NT2/D1 (cell line): ENCODE measurements around the gene SNX17.
"Not testable (repeated sequence)": the region's sequence is repeated elsewhere in the genome, so short reads cannot be mapped to it uniquely, and the experiment has no call there.

Source experiments
- DNase-seq: peaks from one replicate; pipeline ENCODE4 v3.0.0-alpha.2; 2011; ENCODE audit warnings: low read depth, low spot score
- H3K27me3 ChIP-seq: 2 replicates; pipeline ENCODE4 v1.6.0; 2011; ENCODE audit warnings: mild to moderate bottlenecking; ENCODE audit not compliant: insufficient read length, insufficient read depth
- H3K36me3 ChIP-seq: 2 replicates; pipeline ENCODE4 v1.6.1; 2011; ENCODE audit warnings: mild to moderate bottlenecking, low read length, mixed read lengths; ENCODE audit not compliant: insufficient read depth, insufficient read length
- H3K4me1 ChIP-seq: 2 replicates; pipeline ENCODE4 v1.5.1; 2011; ENCODE audit not compliant: insufficient read depth, insufficient read length
- H3K4me3 ChIP-seq: 2 replicates; pipeline ENCODE4 v1.5.1; 2011; ENCODE audit warnings: low read depth; ENCODE audit not compliant: insufficient read length
- H3K9ac ChIP-seq: 2 replicates; pipeline ENCODE4 v1.6.0; 2011; ENCODE audit warnings: low read depth; ENCODE audit not compliant: insufficient read length
- H3K9me3 ChIP-seq: 2 replicates; pipeline ENCODE4 v1.5.1; 2011; ENCODE audit warnings: mild to moderate bottlenecking, low read length; ENCODE audit not compliant: insufficient read depth
- SUZ12 ChIP-seq: IDR thresholded peaks from 2 replicates; pipeline ENCODE4 v1.6.1; 2011; ENCODE audit not compliant: insufficient read length, insufficient read depth; ENCODE audit errors: extremely low read depth
- ZNF274 ChIP-seq: IDR thresholded peaks from 2 replicates; pipeline ENCODE4 v1.6.1; 2011; ENCODE audit warnings: mild to moderate bottlenecking, low read depth, low read length

Gene SNX17

GRCh38 chr2:27422958-27423357, 52.5 kb downstream of the SNX17 start:
- Histone ChIP-seq H3K4me3 (no peak overlapping the region), H3K9ac (no peak overlapping the region), H3K36me3 (no peaks in the 10 kb centered on the region), H3K9me3 (no peaks in the 10 kb centered on the region), H3K27me3 (no peaks in the 10 kb centered on the region), H3K4me1 (no peaks in the 10 kb centered on the region)
- no peak for TF ChIP-seq SUZ12
- TF ChIP-seq ZNF274: no peak
- no peak for DNase-seq

DNA sequence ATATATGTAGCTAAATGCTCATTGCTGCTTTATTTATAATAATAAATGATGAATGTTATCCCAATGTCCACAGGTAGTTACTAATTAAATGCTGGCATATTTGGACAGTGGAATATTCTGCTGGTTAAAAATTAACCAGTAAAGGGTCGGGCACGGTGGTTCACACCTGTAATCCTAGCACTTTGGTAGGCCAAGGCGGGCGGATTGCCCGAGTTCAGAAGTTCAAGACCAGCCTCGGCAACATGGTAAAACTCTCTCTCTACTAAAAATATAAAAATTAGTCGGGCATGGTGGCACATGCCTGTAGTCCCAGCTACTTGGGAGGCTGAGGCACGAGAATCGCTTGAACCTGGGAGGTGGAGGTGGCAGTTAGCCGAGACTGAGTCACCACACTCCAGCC, 54.6 kb downstream of the SNX17 start:
- not testable (repeated sequence) for H3K4me3 ChIP-seq, H3K9me3 ChIP-seq, H3K27me3 ChIP-seq, DNase-seq, H3K9ac ChIP-seq, H3K4me1 ChIP-seq, H3K36me3 ChIP-seq
